GM19025 (cell line): ENCODE results near the gene TRIM26.
"Not testable (repeated sequence)": the region's sequence is repeated elsewhere in the genome, so short reads cannot be mapped to it uniquely, and the experiment has no call there.

Experiments
- ATAC-seq: cut with Tn5 transposase; IDR thresholded peaks from one replicate; pipeline ENCODE4 v1.9.1; 2021; ENCODE audit warnings: mild to moderate bottlenecking, low read depth, moderate library complexity; ENCODE audit not compliant: unreplicated experiment

TRIM26 gene

DNA sequence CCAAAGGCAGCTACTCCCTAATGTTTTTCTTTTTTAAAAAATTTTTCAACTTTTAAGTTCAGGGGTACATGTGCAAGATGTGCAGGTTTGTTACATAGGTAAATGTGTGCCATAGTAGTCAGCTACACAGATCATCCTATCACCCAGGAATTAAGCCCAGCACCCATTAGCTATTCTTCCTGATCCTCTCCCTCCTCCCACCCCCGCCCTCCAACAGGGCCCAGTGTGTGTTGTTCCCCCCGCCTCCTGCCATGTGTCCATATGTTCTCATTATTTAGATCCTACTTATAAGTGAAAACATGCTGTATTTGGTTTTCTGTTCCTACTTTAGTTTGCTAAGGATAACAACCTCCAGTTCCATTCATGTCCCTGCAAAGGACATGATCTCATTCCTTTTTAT lies 37.4 kb downstream of the TRIM26 start:
- ATAC-seq: no peak

DNA sequence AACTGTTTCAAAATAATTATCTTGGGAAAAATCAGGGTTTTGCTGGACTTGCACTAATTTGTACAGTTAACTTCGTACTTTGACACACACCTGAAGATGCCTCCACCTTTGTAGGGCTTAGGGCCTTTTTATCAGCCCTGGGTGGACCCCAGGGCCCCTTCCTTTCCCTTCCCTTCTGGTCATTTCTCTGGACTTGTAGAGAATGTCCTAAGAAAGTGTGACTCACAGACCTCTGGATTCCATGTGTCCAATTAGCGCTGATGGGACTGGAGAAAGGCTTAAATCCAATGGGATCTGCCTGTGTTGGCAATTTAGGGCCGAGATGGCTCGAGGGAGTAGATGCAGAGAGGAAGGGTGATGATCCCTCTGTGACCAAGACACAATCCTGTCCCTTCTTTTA lies 40.5 kb downstream of the TRIM26 start:
- no peak for ATAC-seq

DNA sequence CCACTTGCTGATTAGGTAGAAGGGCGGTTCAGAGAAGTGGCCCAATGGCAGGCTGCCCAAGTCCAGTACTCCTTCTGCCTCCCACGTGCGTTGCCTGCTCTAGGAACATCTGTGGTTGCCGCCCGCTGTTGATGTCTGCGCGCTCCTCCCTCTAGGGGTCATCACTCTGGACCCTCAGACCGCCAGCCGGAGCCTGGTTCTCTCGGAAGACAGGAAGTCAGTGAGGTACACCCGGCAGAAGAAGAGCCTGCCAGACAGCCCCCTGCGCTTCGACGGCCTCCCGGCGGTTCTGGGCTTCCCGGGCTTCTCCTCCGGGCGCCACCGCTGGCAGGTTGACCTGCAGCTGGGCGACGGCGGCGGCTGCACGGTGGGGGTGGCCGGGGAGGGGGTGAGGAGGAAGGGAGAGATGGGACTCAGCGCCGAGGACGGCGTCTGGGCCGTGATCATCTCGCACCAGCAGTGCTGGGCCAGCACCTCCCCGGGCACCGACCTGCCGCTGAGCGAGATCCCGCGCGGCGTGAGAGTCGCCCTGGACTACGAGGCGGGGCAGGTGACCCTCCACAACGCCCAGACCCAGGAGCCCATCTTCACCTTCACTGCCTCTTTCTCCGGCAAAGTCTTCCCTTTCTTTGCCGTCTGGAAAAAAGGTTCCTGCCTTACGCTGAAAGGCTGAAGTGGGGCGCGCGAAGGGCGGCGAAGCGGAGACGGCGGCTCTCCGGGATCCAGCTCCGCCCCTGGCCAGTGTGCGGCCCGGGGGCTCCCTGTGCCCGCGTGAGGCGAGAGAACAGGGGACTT lies 41.3 kb downstream of the TRIM26 start:
- ATAC-seq: no peak

DNA sequence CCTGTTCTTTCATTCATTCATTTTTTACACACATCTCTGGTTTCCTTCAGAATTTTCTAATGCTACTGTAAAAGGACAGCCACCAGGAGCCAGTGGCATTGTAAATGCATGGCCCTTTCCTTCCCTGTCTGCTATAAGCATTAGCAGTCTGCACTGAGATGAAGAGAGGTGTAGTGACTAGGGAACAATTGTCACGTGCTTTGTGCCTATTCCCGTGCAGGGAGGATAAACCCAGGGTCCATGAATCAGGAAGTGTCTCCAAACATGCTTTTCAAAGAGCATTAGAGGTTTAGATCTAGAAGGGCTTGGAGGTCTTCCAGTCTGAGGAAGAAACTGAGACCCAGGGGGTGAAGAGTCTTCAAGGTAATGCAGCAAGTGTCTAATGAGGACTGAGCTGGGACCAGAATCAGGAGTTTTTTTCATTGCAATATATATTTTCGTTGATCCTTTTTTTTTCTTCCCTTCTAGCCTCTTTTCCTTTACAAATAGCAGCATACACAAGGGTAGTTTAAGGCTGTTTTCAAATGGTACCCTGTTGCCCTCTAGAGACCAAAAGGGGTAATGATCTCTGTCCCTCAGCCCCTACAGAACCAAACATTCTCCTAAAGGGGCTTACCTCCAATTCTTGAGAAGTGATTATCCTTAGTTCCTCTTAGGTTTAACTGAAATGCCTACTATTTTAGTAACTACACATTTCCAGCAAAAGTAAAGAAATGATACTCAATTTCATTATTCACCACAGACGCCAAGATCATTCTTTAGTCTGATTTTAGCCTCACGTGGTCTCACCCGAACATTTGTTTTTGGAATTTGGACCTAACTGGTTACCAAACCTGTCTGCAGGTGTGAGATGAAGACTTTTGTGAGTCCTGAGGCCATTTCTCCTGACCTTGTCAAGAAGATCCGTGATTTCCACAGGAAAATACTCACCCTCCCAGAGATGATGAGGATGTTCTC lies 43.3 kb downstream of the TRIM26 start:
- ATAC-seq: no peak

DNA sequence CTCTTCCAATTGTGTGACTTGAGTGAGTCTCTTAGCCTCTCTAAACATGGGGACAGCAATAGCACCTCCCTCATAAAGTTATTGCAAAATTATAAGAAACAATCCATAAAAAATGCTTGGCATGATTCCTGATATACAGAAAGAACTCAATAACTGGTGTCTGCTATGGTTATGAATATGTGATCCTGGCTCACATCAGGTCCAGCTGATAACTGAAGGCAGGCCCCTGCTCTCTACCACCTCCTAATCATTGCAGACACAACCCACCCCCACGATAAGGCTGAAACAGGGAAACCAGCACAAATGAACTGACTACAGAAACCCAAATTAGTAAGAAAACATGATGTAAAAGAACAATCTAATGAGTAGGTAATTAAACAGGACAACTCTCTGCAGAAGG lies 44.5 kb downstream of the TRIM26 start:
- no peak for ATAC-seq

DNA sequence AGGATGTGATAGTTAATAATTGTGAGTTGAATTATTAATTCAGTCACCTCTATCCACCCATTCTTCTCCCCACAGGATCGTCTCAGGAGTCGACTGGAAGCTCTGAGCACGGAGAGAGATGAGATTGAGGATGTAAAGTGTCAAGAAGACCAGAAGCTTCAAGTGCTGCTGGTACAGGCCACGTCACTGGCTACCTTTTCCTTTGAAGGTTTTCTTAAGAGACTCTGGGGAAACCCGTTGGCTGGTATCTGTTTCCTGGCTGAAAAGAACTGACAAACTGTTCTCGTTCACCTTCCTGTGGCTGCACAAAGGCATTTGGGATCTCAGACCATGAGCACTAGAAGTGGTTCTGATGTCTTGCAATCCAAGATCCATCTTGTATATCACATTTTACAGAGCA lies 46.1 kb downstream of the TRIM26 start:
- no peak for ATAC-seq

DNA sequence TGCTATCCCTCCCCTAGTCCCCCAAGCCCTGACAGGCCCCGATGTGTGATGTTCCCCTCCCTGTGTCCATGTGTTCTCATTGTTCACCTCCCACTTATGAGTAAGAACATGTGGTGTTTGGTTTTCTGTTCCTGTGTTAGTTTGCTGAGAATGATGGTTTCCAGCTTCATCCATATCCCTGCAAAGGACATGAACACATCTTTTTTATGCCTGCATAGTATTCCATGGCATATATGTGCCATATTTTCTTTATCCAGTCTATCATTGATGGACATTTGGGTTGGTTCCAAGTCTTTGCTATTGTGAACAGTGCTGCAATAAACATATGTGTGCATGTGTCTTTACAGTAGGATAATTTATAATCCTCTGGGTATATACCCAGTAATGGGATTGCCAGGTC lies 48.0 kb downstream of the TRIM26 start:
- not testable (repeated sequence) for ATAC-seq

DNA sequence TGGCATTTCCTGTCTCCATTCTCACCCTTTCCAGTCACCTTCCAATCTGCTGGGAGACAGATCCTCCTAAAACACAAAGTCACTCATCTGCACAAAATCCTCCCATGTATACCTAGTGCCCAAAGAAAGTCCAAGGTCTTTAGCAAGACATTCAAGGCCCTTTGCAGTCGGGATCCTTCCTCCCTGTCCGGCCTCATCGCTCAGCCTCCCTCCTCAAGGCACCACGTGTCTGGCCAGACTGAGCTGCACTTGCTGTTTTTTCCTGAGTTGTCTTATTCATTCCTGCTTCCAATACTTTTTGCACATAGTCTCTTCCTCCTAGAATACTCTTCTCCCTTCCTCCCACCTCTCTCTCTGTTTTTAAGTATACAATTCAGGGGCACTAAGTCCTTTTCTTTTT lies 48.5 kb downstream of the TRIM26 start:
- no peak for ATAC-seq

DNA sequence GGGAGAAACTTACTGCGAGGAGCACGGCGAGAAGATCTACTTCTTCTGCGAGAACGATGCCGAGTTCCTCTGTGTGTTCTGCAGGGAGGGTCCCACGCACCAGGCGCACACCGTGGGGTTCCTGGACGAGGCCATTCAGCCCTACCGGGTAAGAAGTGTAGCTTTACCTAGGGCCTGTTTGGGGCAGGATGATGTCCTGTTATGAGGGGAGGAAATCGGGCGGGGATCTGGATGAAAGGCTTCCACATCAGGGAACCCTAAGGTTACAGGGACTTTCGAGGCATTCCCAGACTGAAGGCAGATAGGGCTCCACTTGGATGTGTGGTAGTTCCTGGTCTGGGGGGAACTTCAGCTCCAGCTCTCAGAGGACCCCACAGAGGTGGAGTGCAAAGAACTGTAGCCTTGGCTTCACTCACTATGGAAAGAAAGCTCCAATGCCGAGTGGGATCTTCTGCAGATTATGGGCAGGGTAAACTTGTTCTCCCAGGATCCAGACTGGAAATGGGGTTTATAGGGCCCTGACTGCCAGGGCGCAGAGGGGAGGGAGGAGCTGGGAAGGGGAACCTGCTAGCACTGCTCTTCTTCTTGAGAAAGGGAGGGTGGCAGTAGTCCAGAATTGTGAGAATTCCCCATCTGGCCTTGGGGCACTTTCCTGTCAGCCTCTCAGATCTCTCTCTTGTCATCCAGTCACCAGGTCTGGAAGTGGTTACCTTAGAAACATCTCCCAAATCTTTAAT lies 49.1 kb downstream of the TRIM26 start:
- no peak for ATAC-seq

DNA sequence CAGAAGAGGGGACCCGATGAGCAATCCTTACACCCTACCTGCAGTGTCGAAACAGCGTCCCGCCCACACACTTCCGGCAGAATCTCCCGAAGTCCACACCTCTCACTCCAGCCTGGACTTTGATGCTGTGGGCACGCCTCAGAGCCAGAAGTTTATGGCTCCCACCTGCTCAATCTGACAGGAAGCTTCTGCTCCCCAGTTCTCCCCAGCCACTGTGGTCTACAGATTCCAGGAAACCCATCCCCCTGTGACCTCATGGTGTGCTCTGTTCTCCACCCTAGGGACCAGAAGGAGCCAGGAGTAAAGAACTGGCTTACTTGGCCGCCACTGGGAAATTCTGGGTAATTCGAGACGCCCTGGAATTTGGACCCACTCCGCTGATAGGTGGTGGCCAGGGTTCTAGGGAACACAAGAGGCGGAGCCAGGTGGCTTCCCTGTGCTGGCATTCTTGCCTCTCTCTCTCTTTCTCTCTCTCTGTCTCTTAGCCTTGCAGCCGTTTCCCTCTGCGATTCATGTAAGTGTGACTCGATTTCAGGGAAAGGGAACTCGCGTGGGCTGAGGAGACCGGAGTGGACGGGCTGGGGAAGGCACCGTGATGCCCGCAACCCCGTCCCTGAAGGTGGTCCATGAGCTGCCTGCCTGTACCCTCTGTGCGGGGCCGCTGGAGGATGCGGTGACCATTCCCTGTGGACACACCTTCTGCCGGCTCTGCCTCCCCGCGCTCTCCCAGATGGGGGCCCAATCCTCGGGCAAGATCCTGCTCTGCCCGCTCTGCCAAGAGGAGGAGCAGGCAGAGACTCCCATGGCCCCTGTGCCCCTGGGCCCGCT lies 49.9 kb downstream of the TRIM26 start, which contains the start of gene TRIM15:
Gene TRIM15 (plus strand): TSS at position 457 of the 828 bp plus-strand sequence. CDS start 139 bp downstream, at position 596.
- ATAC-seq: no peak

DNA sequence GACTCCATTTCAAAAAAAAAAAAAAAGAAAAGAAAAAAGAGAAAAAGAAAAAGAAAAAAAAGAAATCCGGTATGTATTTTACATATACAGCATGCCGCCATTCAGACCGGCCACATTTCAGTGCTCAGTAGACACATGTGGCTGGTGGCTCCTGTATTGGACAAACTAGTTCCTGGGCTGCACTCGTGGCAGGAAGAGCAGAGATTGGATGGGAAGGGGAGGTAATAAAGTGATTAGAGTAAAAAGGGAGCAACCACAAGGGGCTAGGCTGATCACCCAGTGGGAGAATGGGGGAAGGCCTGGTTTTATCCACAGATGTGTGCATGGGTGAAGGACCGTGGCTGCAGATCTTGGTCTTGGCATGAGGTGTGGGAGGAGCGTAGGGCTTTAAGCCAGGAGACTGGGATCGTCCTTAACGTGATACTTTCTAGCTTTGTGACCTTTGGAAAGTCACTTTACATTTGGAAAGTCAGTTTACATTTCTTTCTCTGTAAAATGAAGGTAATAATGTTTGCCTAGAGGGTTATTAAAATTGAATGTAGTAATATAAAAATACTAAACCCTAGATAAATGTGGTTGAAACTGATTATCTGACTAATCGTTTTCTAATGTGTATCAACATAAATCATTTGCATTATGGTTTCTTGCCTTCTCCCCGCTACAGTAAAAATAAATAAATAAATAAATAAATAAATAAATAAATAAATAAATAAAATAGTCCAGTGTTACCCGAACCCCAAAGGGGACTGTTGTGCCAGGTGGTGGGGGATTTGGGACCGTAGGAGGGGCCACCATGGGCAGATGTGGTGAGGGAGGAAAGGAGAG lies 50.7 kb downstream of the TRIM26 start:
- no peak for ATAC-seq

DNA sequence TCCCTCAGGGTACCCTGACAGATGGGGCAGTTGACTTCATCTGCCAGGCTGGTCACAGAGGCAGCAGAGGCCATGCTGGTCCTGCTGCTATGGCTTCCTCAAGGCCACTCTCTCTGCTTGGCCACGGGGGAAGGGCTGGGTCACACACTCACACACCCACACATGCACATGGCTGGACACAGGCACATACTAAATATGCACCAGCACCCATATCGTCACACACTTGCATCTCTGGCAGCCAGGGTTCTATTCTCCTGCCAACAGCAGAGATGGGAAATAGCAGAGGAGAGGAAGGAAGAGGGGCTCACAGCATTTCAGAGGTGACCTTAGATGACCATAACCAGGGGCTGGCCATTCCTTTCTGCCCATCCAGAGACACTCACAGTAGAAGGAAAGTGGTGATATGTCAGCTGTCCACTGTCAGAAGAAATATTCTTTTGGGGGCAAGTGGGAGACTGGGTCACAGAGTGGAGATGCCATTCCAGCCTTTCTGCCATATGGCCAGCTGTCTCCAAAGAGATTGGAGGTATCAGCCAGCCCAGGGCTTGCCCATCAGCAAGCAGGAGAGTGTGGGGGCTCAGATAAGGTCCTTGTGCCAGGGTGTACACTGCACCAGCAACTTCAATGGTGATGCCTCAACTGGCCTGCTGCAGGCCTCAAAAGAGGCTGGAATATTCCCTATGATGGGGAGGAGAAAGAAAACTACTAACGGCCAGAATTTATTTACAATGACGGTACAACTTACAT lies 52.2 kb downstream of the TRIM26 start, which contains the start of gene TRIM10:
Gene TRIM10 (minus strand): TSS at position 427 of the 747 bp plus-strand sequence. CDS start 353 bp downstream, at position 74.
- no peak for ATAC-seq

DNA sequence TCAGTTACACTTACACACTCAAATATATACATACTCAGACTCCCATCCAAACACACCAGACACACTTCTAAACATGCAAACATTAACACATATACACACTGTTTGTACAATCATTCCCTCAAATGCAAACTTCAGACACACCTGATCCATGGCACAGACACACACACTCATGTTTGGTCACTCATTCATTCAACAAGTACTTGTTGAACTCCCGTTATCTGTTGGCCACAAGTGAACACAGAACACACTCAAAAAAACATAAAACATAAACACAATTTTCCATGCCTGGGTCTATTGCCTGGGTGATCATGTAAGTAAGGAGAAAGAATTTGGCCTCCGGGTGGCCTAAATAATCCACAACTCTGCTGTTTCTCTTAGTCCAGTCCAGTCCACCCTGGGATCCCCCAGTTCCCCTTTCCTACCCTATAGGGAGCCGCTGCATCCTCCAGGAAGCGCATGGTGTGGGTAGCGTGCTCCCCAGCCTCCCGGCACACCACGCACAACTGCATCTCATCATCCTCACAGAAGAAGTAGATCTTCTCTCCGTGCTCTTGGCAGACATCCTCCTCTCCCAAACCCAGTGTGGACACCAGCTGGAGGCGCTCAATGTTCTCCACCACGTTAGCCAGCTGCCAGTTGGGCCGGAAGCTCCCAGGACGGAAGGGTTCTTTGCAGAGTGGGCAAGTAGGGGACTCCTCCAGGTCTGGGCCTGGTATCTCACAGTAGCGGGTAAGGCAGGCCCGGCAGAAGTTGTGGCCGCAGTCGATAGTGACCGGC lies 53.0 kb downstream of the TRIM26 start:
- ATAC-seq: no peak

DNA sequence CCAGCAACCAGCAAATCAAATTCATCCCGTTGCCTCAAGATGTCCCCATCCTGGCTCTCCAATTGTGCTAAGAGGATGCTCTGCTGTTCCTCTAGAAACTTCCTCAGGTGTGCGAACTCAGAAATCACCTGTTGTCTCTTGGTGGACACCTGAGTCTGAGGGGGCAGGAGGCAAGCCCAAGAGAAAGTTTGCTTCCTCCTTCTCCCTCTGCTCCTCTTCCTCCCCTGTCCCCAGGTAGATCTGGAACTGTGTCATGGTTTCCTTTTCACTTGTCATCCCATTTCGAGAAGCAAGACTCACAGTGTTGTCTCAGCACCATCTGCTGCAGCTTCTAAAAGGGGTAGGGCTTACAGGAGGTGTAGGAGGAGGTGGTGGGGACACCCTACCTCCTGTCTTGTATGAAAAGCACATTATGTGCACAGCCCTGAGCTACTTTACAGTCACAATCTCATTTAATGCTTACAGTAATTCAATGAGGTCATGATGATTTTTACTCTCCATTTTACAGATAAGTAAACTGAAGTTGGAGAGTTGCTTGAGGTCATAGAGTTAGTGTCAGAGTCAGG lies 54.6 kb downstream of the TRIM26 start:
- ATAC-seq: no peak

DNA sequence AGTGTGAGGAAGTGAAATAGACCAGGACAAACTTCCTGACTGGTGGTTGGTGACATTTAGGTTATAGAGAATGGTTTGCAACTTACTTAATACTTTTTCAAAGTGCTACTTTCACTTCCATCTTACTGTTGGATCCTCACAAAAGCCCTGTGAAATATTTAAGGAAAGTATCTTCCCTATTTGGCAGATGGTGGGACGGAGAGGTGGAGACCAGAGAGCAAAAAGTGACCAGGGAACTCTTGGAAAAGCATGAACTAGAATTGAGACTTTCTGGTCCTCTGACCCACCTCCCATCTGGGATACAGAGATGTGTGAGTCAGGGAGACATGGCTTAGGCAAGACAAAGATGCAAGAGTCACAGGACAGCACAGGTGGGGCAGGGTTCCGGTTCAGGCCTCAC lies 55.2 kb downstream of the TRIM26 start:
- no peak for ATAC-seq

DNA sequence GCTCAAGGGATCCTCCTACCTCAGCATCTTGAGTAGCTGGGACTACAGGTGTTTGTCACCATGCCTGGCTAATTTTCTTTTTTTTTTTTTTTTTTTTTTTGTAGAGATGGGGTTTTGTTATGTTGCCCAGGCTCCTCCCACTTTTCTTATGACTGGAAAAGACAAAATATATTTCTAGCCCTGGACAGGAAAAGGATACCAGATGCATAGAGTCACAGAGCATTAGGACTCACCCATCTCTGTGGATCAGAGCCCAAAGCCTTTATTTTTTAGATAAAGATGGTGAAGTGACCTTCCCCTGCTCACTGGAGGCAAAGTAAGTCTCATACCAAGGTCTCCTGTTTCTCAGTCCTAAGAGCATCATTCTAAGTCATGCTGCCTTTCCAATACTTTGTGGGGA lies 55.6 kb downstream of the TRIM26 start:
- ATAC-seq: no peak

DNA sequence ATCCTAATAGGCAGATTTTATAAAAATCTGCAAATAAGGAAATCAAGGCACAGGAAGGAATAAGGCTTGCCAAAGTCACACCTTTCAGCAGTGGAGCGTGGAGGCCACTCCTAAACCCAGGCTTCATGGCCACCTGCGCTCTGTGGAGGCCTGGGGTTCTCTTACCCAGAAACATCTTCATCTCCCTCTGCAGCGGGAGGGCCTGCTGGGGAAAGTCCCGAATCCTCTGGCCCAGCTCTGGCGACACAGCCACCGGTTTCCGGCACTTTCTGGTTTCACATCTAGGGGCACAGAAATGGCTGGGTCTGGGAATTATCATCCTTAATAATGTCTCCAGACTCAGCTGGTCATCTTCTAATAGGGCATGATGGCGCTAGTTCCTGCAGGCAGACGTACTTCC lies 56.4 kb downstream of the TRIM26 start:
- ATAC-seq: no peak
